ENCODE data around the gene BICC1.

The BICC1 gene

GRCh38 chr10:58516671-58517070, 4.0 kb downstream of the BICC1 start:
- no peak for DNase-seq

- no peak for DNase-seq
Observed at GRCh38 chr10:58517081-58517480, 4.4 kb downstream of the BICC1 start.

GRCh38 chr10:58517491-58518355, 5.1 kb downstream of the BICC1 start:
- DNase-seq: no peak

- no peak for DNase-seq
Observed at GRCh38 chr10:58518775-58519174, 6.1 kb downstream of the BICC1 start.

- no peak for DNase-seq
Observed at GRCh38 chr10:58529077-58529728, 16.5 kb downstream of the BICC1 start.

- DNase-seq: peak; percentile 2
Observed at GRCh38 chr10:58531084-58531695, 18.5 kb downstream of the BICC1 start.

- DNase-seq: no peak
Observed at GRCh38 chr10:58535311-58535710, 22.6 kb downstream of the BICC1 start.

GRCh38 chr10:58543141-58543540, 30.5 kb downstream of the BICC1 start:
- no peak for DNase-seq

GRCh38 chr10:58544135-58544534, 31.5 kb downstream of the BICC1 start:
- no peak for DNase-seq

GRCh38 chr10:58545427-58545826, 32.8 kb downstream of the BICC1 start:
- DNase-seq: no peak

GRCh38 chr10:58546137-58546536, 33.5 kb downstream of the BICC1 start:
- no peak for DNase-seq

GRCh38 chr10:58546722-58547445, 34.2 kb downstream of the BICC1 start:
- no peak for DNase-seq

GRCh38 chr10:58547963-58548362, 35.3 kb downstream of the BICC1 start:
- DNase-seq: no peak

GRCh38 chr10:58554316-58554715, 41.6 kb downstream of the BICC1 start:
- DNase-seq: no peak

- DNase-seq: no peak
Observed at GRCh38 chr10:58555170-58555929, 42.7 kb downstream of the BICC1 start.

- DNase-seq: no peak
Observed at GRCh38 chr10:58555930-58556311, 43.2 kb downstream of the BICC1 start.

GRCh38 chr10:58556516-58557165, 44.0 kb downstream of the BICC1 start:
- no peak for DNase-seq

GRCh38 chr10:58557714-58558113, 45.0 kb downstream of the BICC1 start:
- no peak for DNase-seq

GRCh38 chr10:58560068-58560467, 47.4 kb downstream of the BICC1 start:
- no peak for DNase-seq

- no peak for DNase-seq
Observed at GRCh38 chr10:58565271-58565670, 52.6 kb downstream of the BICC1 start.

GRCh38 chr10:58567652-58568051, 55.0 kb downstream of the BICC1 start:
- no peak for DNase-seq

GRCh38 chr10:58568428-58568935, 55.8 kb downstream of the BICC1 start:
- DNase-seq: no peak

Measured in NK-92 treated with Interleukin-12 subunit alpha and Interleukin-12 subunit beta, amount 100 ng/mL, for 24 hours (cell line).